DOHH2 (cell line): ENCODE results near the gene KDM5B.

Source experiments
- CTCF ChIP-seq: fragments of 200-600 bp; sonication (generic); IDR thresholded peaks from one replicate; pipeline ENCODE4 v1.5.1; 2014; ENCODE audit warnings: antibody characterized with exemption, mild to moderate bottlenecking, low read depth, low read length; ENCODE audit not compliant: poor library complexity, severe bottlenecking
- EZH2phosphoT487 ChIP-seq: fragments of 200-600 bp; sonication (generic); IDR thresholded peaks from 2 replicates; pipeline ENCODE4 v1.6.1; 2017; ENCODE audit warnings: borderline replicate concordance, mild to moderate bottlenecking, antibody characterized with exemption, low read length, moderate library complexity, mixed read lengths

GRCh38 chr1:202680586-202681352 lies 127.5 kb downstream of the KDM5B start:
- TF ChIP-seq CTCF (no peak), EZH2phosphoT487 (no peak)
